Left ventricle myocardium inferior (tissue), 1 donor: ENCODE measurements around the gene RHOJ. TPM values are rescaled to one million over a fixed set of nuclear protein-coding genes. Genes with fewer than 3 reads are reported as not detected.

Experiments
- DNase-seq: peaks from one replicate; pipeline ENCODE4 v3.0.0-alpha.2; 2020
- H3K27ac ChIP-seq: fragments of 200-600 bp; replicated peaks from 2 replicates; pipeline ENCODE4 v1.8.0; 2021
- H3K27me3 ChIP-seq: fragments of 200-600 bp; 2 replicates; pipeline ENCODE4 v1.8.0; 2021; ENCODE audit warnings: low read depth
- H3K36me3 ChIP-seq: fragments of 200-600 bp; 2 replicates; pipeline ENCODE4 v1.8.0; 2021
- H3K4me1 ChIP-seq: fragments of 200-600 bp; 2 replicates; pipeline ENCODE4 v1.8.0; 2021
- H3K4me3 ChIP-seq: fragments of 200-600 bp; 2 replicates; pipeline ENCODE4 v1.8.0; 2021; ENCODE audit warnings: mild to moderate bottlenecking, moderate library complexity
- H3K9me3 ChIP-seq: fragments of 200-600 bp; replicated peaks from 2 replicates; pipeline ENCODE4 v1.8.0; 2021
- intact Hi-C: fragments of 100-400 bp; cut with micrococcal nuclease; formaldehyde crosslinking; loops from one replicate; pipeline ENCODE4 v1.11.0; 2022
- total RNA-seq: library from RNA; stranded (reverse); fragmentation: NEBNext Ultra II Directional; extraction: Animal tissue kit (Norgen Biotek cat#: 25700); gene quantifications from one replicate; pipeline ENCODE4 v1.2.1, GENCODE V29; 2021
- TF ChIP-seq, protein P1 (sequence below): fragments of 200-600 bp; IDR thresholded peaks from 2 replicates; pipeline ENCODE4 v1.8.0; 2021; ENCODE audit warnings: antibody characterized with exemption, mild to moderate bottlenecking, borderline replicate concordance
- donor health status: DM: no; HTN: yes; CAD: no; lungs with severe emphysema.

RHOJ gene
- total RNA-seq, 1 donor from 2014 or later: 14.6 TPM

DNA sequence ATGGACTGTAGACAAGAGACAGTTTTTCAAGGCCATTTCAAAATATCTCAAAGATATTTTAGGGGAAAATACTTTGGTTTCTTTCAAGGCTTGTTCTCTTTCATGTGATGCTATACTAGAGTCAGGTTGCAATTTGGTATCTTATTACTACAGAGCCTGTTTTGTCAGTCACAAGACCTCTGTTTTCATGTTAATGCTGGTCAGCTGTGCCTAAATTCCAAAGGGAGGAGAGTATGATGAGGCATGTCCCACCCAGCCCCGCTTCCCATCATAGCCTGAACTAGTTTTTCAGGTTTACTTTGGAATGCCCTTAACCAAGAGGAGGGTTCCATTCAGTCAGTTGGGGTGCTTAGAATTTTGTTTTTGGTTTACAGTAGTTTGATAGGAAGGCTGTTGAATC lies 61.9 kb downstream of the RHOJ start:
- intact Hi-C loops: no loop called here
- TF ChIP-seq, protein P1, sequence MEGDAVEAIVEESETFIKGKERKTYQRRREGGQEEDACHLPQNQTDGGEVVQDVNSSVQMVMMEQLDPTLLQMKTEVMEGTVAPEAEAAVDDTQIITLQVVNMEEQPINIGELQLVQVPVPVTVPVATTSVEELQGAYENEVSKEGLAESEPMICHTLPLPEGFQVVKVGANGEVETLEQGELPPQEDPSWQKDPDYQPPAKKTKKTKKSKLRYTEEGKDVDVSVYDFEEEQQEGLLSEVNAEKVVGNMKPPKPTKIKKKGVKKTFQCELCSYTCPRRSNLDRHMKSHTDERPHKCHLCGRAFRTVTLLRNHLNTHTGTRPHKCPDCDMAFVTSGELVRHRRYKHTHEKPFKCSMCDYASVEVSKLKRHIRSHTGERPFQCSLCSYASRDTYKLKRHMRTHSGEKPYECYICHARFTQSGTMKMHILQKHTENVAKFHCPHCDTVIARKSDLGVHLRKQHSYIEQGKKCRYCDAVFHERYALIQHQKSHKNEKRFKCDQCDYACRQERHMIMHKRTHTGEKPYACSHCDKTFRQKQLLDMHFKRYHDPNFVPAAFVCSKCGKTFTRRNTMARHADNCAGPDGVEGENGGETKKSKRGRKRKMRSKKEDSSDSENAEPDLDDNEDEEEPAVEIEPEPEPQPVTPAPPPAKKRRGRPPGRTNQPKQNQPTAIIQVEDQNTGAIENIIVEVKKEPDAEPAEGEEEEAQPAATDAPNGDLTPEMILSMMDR: no peak

DNA sequence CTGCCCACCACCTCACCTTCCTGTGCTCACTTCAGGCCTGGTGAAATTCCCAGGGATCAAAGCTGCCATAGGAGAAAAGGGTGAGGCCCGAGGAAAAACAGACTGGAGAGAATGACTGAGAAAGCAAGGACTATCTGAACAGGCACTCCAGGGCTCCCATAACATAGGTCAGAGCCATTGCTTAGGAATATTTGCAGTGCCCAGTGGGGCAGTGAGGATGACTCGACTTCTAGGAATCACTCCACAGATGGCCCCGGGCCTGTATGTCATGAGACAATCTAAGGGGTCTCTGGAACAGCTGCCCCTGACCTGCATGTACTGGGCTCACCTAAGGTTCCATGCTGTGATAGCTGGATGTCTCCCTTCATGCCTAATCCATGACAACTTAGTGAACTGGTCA lies 62.9 kb downstream of the RHOJ start:
- intact Hi-C loops: no loop called here
- H3K4me1 ChIP-seq: peaks cover 5% of the 10 kb centered on the region
- H3K4me3 ChIP-seq: no peak overlapping the region
- H3K9me3 ChIP-seq: peaks cover 9% of the 10 kb centered on the region
- no peak overlapping the region for H3K27ac ChIP-seq
- H3K27me3 ChIP-seq: no peaks in the 10 kb centered on the region
- H3K36me3 ChIP-seq: peaks cover 2% of the 10 kb centered on the region
- no peak for DNase-seq
- TF ChIP-seq, protein P1: no peak

More for the DNA sequence above, 61.9 kb downstream of the RHOJ start:
- DNase-seq: no peak
- Histone ChIP-seq H3K27me3 (no peaks in the 10 kb centered on the region), H3K27ac (no peak overlapping the region), H3K36me3 (no peaks in the 10 kb centered on the region), H3K4me3 (no peak overlapping the region), H3K9me3 (peaks cover 9% of the 10 kb centered on the region), H3K4me1 (peaks cover 5% of the 10 kb centered on the region)

DNA sequence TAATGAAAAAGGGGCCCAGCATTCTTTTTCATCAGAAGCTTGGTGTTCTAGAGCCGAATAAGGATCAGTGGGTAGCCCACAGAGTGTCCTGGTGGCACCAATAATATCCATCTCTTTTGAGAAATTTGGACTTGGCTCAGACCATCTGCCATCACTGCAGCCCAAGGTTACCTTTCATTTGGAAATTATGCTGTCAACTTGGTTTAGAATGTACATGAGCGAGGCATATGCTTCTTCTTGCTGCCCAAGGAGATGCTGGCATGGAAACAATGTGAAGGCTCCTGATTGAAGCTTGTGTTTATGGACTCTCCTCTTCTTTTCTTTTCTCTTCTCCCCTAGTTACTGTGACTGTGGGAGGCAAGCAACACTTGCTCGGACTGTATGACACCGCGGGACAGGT lies 64.5 kb downstream of the RHOJ start:
- no peak overlapping the region for H3K27ac ChIP-seq
- H3K4me3 ChIP-seq: no peak overlapping the region
- DNase-seq: no peak
- TF ChIP-seq, protein P1: no peak
- peaks cover 19% of the 10 kb centered on the region for H3K4me1 ChIP-seq
- intact Hi-C loops: no loop called here
- H3K27me3 ChIP-seq: no peaks in the 10 kb centered on the region
- H3K36me3 ChIP-seq: peaks cover 7% of the 10 kb centered on the region
- peaks cover 9% of the 10 kb centered on the region for H3K9me3 ChIP-seq

DNA sequence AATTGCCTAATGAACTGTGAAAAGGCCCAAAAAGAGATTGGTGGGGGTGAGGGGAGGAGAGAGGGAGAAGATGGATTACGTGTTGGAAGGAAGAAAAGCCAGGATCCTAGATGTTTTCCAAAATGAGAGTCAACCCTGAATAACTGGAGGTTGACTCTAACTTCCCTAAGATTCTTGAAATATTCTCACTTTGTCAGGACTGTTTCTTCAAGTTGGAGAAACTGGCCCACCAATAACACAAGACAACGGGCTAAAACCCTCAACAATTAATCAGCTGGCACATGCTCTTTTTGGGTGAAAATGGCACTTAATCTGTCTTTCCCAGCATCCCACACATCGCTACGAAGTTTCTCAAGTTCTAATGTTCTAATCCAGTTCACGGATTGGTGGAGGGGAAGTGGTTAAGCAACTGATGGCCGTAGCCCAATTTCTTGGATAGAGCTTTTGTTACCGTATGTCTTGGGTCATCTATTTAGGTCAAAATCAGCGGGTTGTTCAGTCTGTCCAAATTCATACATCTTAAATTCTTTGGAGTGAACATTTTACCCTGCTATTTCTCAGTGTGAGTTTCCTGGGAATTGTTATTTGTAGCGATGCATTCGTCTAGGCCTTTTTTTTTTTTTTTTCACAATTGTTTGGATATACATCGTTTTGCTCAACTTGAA lies 65.5 kb downstream of the RHOJ start:
- Histone ChIP-seq H3K27ac (no peak overlapping the region), H3K27me3 (no peaks in the 10 kb centered on the region), H3K36me3 (peaks cover 7% of the 10 kb centered on the region), H3K9me3 (peaks cover 9% of the 10 kb centered on the region), H3K4me1 (peaks cover 20% of the 10 kb centered on the region), H3K4me3 (no peak overlapping the region)
- TF ChIP-seq, protein P1: no peak
- intact Hi-C loops: loop anchor here (10.0 kb wide), 1 partner anchor 1095 kb away; no protein-coding TSS in a partner anchor
- DNase-seq: no peak

DNA sequence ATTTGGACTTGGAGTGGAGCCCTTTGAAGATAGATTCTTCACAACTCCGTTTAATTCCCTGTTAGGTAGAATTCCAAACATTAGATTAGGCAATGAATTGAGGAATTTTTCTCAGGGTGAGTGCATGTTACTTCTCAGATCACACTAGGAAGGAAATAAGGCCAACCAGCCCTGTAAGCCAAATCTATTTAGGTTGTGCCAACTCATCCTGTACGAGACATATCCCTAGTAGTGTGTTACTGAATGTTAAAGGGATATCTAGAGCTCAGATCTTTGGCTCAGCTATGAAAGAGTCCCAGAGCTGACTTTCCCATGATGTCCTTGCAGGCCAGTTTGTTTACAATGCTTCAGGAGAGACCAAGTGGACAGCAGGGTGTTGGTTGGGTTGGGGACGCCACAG lies 68.9 kb downstream of the RHOJ start:
- Histone ChIP-seq H3K36me3 (peaks cover 7% of the 10 kb centered on the region), H3K9me3 (no peaks in the 10 kb centered on the region), H3K27me3 (no peaks in the 10 kb centered on the region), H3K27ac (peak overlapping the region; percentile 60), H3K4me3 (no peak overlapping the region), H3K4me1 (peaks cover 29% of the 10 kb centered on the region)
- intact Hi-C loops: loop anchor here (10.0 kb wide), 1 partner anchor 1098 kb away; no protein-coding TSS in a partner anchor
- no peak for DNase-seq
- TF ChIP-seq, protein P1: no peak
